CD4-positive, alpha-beta memory T cell (primary cell): ENCODE results near the gene STRN3. TPM values are rescaled to one million over a fixed set of nuclear protein-coding genes. Genes with fewer than 3 reads are reported as not detected.

ENCODE experiments used
- CTCF ChIA-PET: fragments of 350-600 bp; sonication (Branson Sonifier 250); formaldehyde crosslinking; loops from one replicate; lab custom pipeline; 2021; ENCODE audit warnings: inconsistent platforms; ENCODE audit not compliant: partially characterized antibody; lab: Charles Lee
- POLR2A ChIA-PET: fragments of 350-600 bp; sonication (Branson Sonifier 250); formaldehyde crosslinking; loops from one replicate; lab custom pipeline; 2021; ENCODE audit not compliant: partially characterized antibody; lab: Charles Lee
- DNase-seq, 5 donors: peaks; one replicate each; pipeline versions ENCODE4 v3.0.0 to v3.0.0-alpha.2; 2020 to 2022; ENCODE audit warnings: mixed read lengths in 1 of 5
- H3K27ac ChIP-seq: one replicate; pipeline ENCODE4 v1.7.0; 2013; ENCODE audit warnings: low read depth, low read length
- H3K27me3 ChIP-seq: 2 replicates; pipeline ENCODE4 v1.7.0; 2013; ENCODE audit warnings: mild to moderate bottlenecking, low read length, moderate library complexity; ENCODE audit not compliant: insufficient read depth
- H3K36me3 ChIP-seq: 2 replicates; pipeline ENCODE4 v1.7.0; 2013; ENCODE audit warnings: mild to moderate bottlenecking, low read length, moderate library complexity; ENCODE audit not compliant: insufficient read depth
- H3K4me1 ChIP-seq: 2 replicates; pipeline ENCODE4 v1.7.0; 2013; ENCODE audit warnings: mild to moderate bottlenecking, low read length, moderate library complexity; ENCODE audit not compliant: insufficient read depth
- H3K4me3 ChIP-seq, 2 donors: one replicate each; pipeline ENCODE4 v1.7.0; 2013; ENCODE audit warnings: low read length in 2 of 2, mild to moderate bottlenecking in 1 of 2
- H3K9me3 ChIP-seq, 2 donors: one replicate each; pipeline ENCODE4 v1.7.0; 2013; ENCODE audit warnings: low read length in 2 of 2, control low read depth in 1 of 2; ENCODE audit not compliant: control insufficient read depth in 1 of 2
- H3K27ac Mint-ChIP-seq, 7 donors: one replicate each; pipeline ENCODE4 v1.8.0; 2020 to 2021; ENCODE audit warnings: mixed read lengths in 7 of 7, mild to moderate bottlenecking in 6 of 7, inconsistent platforms in 3 of 7, moderate library complexity in 3 of 7
- H3K27me3 Mint-ChIP-seq, 2 donors: one replicate each; pipeline ENCODE4 v1.8.0; 2020 to 2021; ENCODE audit warnings: mixed read lengths in 2 of 2
- H3K36me3 Mint-ChIP-seq, 2 donors: one replicate each; pipeline ENCODE4 v1.8.0; 2020 to 2021; ENCODE audit warnings: mixed read lengths in 2 of 2, inconsistent platforms in 1 of 2, mild to moderate bottlenecking in 1 of 2
- H3K4me1 Mint-ChIP-seq, 4 donors: one replicate each; pipeline ENCODE4 v1.8.0; 2020 to 2021; ENCODE audit warnings: mixed read lengths in 4 of 4, mild to moderate bottlenecking in 1 of 4
- H3K4me3 Mint-ChIP-seq, 8 donors: one replicate each; pipeline ENCODE4 v1.8.0; 2020 to 2021; ENCODE audit warnings: mixed read lengths in 8 of 8, mild to moderate bottlenecking in 7 of 8, moderate library complexity in 6 of 8, inconsistent platforms in 3 of 8
- H3K9me3 Mint-ChIP-seq, 8 donors: one replicate each; pipeline ENCODE4 v1.8.0; 2020 to 2021; ENCODE audit warnings: mixed read lengths in 8 of 8, mild to moderate bottlenecking in 5 of 8, inconsistent platforms in 3 of 8, moderate library complexity in 1 of 8
- intact Hi-C: fragments of 100-400 bp; cut with micrococcal nuclease; formaldehyde crosslinking; loops from one replicate; pipeline ENCODE4 v1.15.1; 2023
- polyA plus RNA-seq, 2 donors: library from polyadenylated mRNA; unstranded; fragments of 300-500 nt; fragmentation: Illumina TruSeq; gene quantifications; one replicate each; pipeline ENCODE4 v1.2.3, GENCODE V29; 2021
- total RNA-seq, 2 experiments: library from RNA; stranded (reverse); gene quantifications; one replicate each; pipeline ENCODE4 v1.2.3, GENCODE V29; 2021

STRN3 gene
- total and polyA plus RNA-seq, 4 experiments from 2014 or later: 2.3 to 26.2 (median 14.1) TPM

DNA sequence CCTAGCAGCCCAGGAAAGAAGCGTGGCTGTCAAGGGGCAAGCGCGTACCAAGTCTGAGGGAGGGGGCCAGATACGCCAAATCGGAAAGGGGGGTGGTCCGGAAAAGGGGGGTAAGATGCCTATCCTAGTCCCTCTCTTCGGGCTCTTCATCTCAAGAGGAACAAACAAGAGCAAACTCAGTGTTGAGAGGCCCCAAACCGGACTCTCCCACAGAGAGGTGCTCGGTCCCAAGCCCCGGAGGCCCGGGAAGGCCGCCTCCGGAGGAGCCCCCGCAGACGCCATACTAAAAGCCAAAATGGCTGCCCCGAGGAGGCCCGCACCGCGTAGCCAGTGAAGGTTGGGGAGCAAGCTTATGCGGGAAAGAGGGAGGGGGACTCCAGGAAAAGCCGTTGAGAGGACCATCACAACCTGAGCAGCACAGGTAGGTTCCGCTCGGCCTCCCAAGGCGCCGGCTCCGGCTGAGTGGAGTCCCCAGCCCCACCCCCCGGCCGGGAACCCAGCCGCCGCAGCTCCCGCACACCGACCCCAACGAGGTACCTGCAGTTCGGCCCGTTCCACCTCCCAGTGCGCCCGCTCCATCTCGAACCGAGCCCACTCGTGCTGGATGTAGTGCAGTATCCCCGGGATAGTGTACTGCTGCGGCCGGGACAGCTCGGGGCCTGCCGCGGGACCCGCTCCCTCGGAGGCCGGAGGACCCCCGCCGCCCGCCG, 657 bp downstream of the STRN3 start, which contains the start of gene AP4S1:
Gene AP4S1, plus strand, starts transcription at position 283 of the 710 bp plus-strand sequence. CDS start 40,548 bp downstream, outside the sequence.
- Mint-ChIP-seq H3K4me3 (peak within 1 kb of the TSS; percentile 93 to 100 (median 98)), H3K36me3 (peaks cover 6 to 24% of the 10 kb centered on the region in 2 donors), H3K27ac (peak within 1 kb of the TSS; percentile 96 to 99 (median 99)), H3K9me3 (no peaks in the 10 kb centered on the region), H3K4me1 (peaks cover 38 to 63% (median 42%) of the 10 kb centered on the region in 4 donors), H3K27me3 (no peaks in the 10 kb centered on the region)
- Histone ChIP-seq H3K4me1 (peaks cover 30% of the 10 kb centered on the region), H3K9me3 (no peaks in the 10 kb centered on the region), H3K27ac (peak within 1 kb of the TSS; percentile 95), H3K36me3 (no peaks in the 10 kb centered on the region), H3K27me3 (no peaks in the 10 kb centered on the region), H3K4me3 (peak within 1 kb of the TSS; percentile 66 to 87)
- peak; percentile 50 to 62 (median 57) for DNase-seq
- ChIA-PET POLR2A (interaction anchor here (0.9 to 4.0 kb wide), 12 partner anchors 9 to 1178 kb away, joined by 3 to 68 read pairs (median 8); partner anchors contain the start of genes HEATR5A, HECTD1, NUBPL and RNU6-8), CTCF (interaction anchor here (1.6 to 1.9 kb wide), 2 partner anchors 183 to 429 kb away, joined by 3 to 5 read pairs; no protein-coding TSS in a partner anchor)
- intact Hi-C loops: loop anchor here (1.0 to 5.0 kb wide), 7 partner anchors 57 to 1052 kb away; partner anchors contain the start of genes ARHGAP5, HEATR5A and NUBPL

DNA sequence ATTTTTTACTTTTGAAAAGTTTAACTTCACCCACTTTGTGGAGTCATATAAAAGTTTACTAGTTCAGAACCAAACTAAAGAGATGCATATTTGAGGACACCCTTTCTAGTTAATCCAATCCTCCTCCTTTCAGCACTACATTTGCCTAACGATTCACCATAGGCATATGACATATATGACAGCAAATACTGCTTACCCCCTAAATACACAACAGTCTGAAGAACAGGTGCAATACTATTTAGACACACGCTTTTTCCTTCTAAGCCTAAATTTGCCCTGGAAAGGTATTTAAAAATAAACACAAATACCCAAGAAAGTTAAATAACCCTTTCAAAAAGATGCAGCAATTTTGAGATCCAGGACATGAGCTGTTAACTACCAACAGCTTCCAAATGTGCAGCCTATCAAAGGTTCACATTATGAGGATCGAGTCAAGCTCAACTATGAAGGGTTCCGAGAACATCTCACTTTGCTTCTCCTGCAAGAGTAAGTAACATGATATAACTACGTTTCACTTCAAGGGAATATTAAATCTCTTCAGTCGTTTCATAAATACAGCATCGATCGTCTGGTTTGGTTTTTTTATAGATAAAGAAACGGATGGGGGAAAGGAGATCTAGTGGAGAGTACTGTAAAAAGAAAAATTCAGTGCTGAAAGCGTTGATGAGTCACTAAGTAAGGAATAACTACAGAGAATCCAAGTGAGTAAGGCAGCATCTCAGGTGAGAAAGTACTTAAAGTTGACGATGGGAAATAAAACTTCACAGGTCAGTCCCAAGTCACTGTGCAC, 1.4 kb downstream of the STRN3 start:
- peak overlapping the region; percentile 95 for H3K27ac ChIP-seq
- intact Hi-C loops: loop anchor here (1.0 to 5.0 kb wide), 4 partner anchors 58 to 1053 kb away; partner anchors contain the start of genes ARHGAP5, HEATR5A and NUBPL
- H3K27me3 Mint-ChIP-seq: no peaks in the 10 kb centered on the region
- H3K9me3 Mint-ChIP-seq: no peaks in the 10 kb centered on the region
- POLR2A ChIA-PET: interaction anchor here (1.1 to 4.0 kb wide), 7 partner anchors 99 to 403 kb away, joined by 3 to 68 read pairs (median 12); partner anchors contain the start of genes HEATR5A, HECTD1 and SCFD1
- peak overlapping the region; percentile 87 to 99 (median 92) for H3K4me3 Mint-ChIP-seq
- CTCF ChIA-PET: interaction anchor here (1.0 kb wide), 1 partner anchor 58 kb away, joined by 3 read pairs; no protein-coding TSS in a partner anchor
- DNase-seq: peak in 1 of 5 donors; percentile 0
- H3K4me3 ChIP-seq: peak overlapping the region; percentile 64 to 66
- peaks cover 37 to 59% (median 45%) of the 10 kb centered on the region in 4 donors for H3K4me1 Mint-ChIP-seq
- H3K9me3 ChIP-seq: no peaks in the 10 kb centered on the region
- peak overlapping the region; percentile 83 to 97 (median 95) for H3K27ac Mint-ChIP-seq
- H3K36me3 Mint-ChIP-seq: peaks cover 6 to 24% of the 10 kb centered on the region in 2 donors
- no peaks in the 10 kb centered on the region for H3K27me3 ChIP-seq
- H3K36me3 ChIP-seq: no peaks in the 10 kb centered on the region
- H3K4me1 ChIP-seq: peaks cover 30% of the 10 kb centered on the region

DNA sequence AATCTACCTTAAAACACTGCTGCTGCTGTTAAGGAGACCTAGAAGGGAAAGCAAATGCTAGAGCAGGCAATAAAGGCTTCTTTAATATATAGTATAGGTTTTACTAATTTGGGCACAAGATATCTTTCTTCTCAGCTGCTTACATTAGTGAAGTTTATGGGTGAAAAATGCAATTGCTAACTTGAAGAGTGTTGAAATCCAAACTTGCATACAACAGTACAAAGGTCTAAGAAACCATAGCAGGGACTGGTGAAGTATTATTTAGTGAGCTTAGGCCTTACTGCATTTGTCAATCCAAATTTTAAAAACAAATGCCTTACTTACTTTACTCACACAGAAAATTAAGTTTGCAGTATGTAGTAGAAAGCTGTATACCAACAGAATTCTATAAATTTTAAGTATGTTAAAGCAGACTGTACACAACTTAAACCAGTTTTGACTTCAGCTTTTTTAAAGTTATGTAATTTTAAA, 2.1 kb downstream of the STRN3 start:
- Histone ChIP-seq H3K27me3 (no peaks in the 10 kb centered on the region), H3K4me3 (no peak overlapping the region), H3K9me3 (no peaks in the 10 kb centered on the region), H3K27ac (peak overlapping the region; percentile 95), H3K4me1 (peaks cover 30% of the 10 kb centered on the region), H3K36me3 (no peaks in the 10 kb centered on the region)
- POLR2A ChIA-PET: interaction anchor here (1.1 to 4.0 kb wide), 4 partner anchors 100 to 402 kb away, joined by 3 to 68 read pairs (median 6); partner anchors contain the start of gene HECTD1
- H3K4me3 Mint-ChIP-seq: peak overlapping the region; percentile 46 to 94 (median 88)
- H3K27me3 Mint-ChIP-seq: no peaks in the 10 kb centered on the region
- intact Hi-C loops: loop anchor here (2.0 kb wide), 1 partner anchor 537 kb away; the partner anchor contains the start of gene NUBPL
- DNase-seq: no peak
- H3K27ac Mint-ChIP-seq: peak overlapping the region in 6 of 7 donors; percentile 17 to 83 (median 70)
- peaks cover 6 to 24% of the 10 kb centered on the region in 2 donors for H3K36me3 Mint-ChIP-seq
- CTCF ChIA-PET: interaction anchor here (1.0 kb wide), 1 partner anchor 59 kb away, joined by 3 read pairs; no protein-coding TSS in a partner anchor
- H3K9me3 Mint-ChIP-seq: no peaks in the 10 kb centered on the region
- peaks cover 34 to 61% (median 43%) of the 10 kb centered on the region in 4 donors for H3K4me1 Mint-ChIP-seq

DNA sequence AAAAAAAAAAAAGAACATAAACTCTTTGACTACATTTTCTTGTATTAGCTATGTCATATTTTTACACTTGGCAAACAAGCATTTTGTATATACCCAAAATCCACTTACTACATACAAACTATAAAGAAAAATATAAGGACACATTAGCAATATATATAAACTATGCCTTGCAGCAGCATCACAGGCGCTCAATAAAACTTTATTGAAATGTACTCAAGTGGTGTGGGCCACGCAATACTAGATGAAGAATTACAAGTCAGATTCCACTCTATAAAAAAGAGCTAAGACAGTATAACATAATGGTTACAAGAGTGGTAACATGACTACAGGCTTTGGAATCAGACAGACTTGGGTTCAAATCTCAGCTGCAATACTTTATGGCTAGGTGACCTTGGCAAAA, 3.8 kb downstream of the STRN3 start:
- no peaks in the 10 kb centered on the region for H3K27me3 ChIP-seq
- Mint-ChIP-seq H3K4me1 (peaks cover 35 to 62% (median 45%) of the 10 kb centered on the region in 4 donors), H3K4me3 (no peak overlapping the region), H3K27ac (peak overlapping the region in 2 of 7 donors; percentile 32 to 36), H3K9me3 (no peaks in the 10 kb centered on the region), H3K27me3 (no peaks in the 10 kb centered on the region), H3K36me3 (peaks cover 9 to 29% of the 10 kb centered on the region in 2 donors)
- POLR2A ChIA-PET: no interaction called here
- H3K4me3 ChIP-seq: no peak overlapping the region
- H3K9me3 ChIP-seq: no peaks in the 10 kb centered on the region
- no peaks in the 10 kb centered on the region for H3K36me3 ChIP-seq
- intact Hi-C loops: no loop called here
- CTCF ChIA-PET: no interaction called here
- no peak for DNase-seq
- H3K27ac ChIP-seq: no peak overlapping the region
- H3K4me1 ChIP-seq: peaks cover 28% of the 10 kb centered on the region

DNA sequence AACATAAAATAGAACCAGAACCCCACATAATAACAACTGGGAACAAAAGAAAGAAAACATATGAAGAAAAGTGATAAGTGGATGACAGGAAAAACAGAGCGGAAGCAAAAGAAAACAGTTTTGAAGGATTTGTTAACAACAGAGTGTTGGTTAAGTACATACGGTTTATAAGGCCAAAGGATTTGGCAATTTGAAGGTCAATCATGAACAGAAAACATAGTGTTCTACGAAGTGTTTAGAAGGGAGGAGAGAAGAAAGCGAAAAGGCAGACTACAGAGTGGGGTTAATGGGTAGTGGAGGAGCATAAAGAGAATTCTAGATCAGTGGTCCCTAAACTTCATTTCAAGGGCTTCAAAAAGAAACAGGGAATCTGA, 4.6 kb downstream of the STRN3 start:
- H3K36me3 Mint-ChIP-seq: peaks cover 9 to 26% of the 10 kb centered on the region in 2 donors
- Histone ChIP-seq H3K4me3 (no peak overlapping the region), H3K27ac (no peak overlapping the region), H3K27me3 (no peaks in the 10 kb centered on the region), H3K4me1 (peaks cover 23% of the 10 kb centered on the region), H3K36me3 (no peaks in the 10 kb centered on the region), H3K9me3 (no peaks in the 10 kb centered on the region)
- POLR2A ChIA-PET: no interaction called here
- no peaks in the 10 kb centered on the region for H3K27me3 Mint-ChIP-seq
- intact Hi-C loops: loop anchor here (2.0 kb wide), 1 partner anchor 41 kb away; no protein-coding TSS in a partner anchor
- peaks cover 29 to 54% (median 38%) of the 10 kb centered on the region in 4 donors for H3K4me1 Mint-ChIP-seq
- H3K4me3 Mint-ChIP-seq: peak overlapping the region in 2 of 8 donors; percentile 1 to 3
- no peak for DNase-seq
- H3K9me3 Mint-ChIP-seq: no peaks in the 10 kb centered on the region
- peak overlapping the region in 3 of 7 donors; percentile 0 to 68 (median 43) for H3K27ac Mint-ChIP-seq
- CTCF ChIA-PET: no interaction called here

DNA sequence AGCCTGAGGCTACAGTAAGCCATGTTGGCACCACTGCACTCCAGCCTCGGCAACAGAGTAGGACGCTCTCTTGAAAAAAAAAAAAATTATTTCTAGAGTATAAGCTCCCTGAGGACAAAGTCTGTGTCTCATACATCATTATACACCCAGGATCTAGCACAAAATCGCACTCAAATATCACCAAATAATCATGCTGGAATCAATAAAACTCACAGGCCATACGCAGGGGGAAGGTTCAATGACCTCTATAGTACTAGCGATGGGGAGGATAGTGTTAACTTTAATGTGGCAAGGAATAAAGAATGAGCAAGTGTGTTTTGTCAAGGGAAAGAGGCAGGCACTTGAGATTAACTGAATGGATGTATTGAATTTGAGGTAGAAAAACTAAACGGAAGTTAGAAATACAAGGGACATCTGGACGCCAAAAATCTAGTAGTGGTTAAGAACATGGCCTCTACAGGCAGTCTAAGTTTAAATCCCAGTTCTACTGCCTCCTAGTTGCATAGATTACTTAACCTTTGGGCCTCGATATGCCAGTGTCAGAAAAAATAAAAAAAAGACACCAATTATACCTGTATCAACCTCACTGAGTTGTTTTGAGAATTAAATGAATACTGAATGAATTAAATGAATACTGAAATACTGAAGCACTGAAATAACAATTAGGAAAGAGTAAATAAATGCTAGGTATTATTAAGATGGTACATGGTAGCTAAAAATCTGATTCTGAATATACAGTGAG, 5.2 kb downstream of the STRN3 start:
- Mint-ChIP-seq H3K9me3 (no peaks in the 10 kb centered on the region), H3K27ac (peak overlapping the region in 2 of 7 donors; percentile 43 to 82), H3K4me3 (peak overlapping the region in 1 of 8 donors; percentile 1), H3K4me1 (peaks cover 29 to 55% (median 40%) of the 10 kb centered on the region in 4 donors), H3K27me3 (no peaks in the 10 kb centered on the region), H3K36me3 (peaks cover 9 to 24% of the 10 kb centered on the region in 2 donors)
- DNase-seq: no peak
- Histone ChIP-seq H3K4me1 (peaks cover 23% of the 10 kb centered on the region), H3K27me3 (no peaks in the 10 kb centered on the region), H3K36me3 (no peaks in the 10 kb centered on the region), H3K9me3 (no peaks in the 10 kb centered on the region), H3K27ac (no peak overlapping the region), H3K4me3 (no peak overlapping the region)
- CTCF ChIA-PET: no interaction called here
- intact Hi-C loops: loop anchor here (2.0 kb wide), 1 partner anchor 40 kb away; no protein-coding TSS in a partner anchor
- POLR2A ChIA-PET: interaction anchor here (0.7 kb wide), 1 partner anchor 187 kb away, joined by 3 read pairs; the partner anchor contains the start of gene HECTD1
